Stimulated activated CD4-positive, alpha-beta T cell treated with anti-CD3 and anti-CD28 coated beads, TNF-alpha, amount 100 ng/mL, for 1 hour (primary cell): ENCODE data around the gene HAGHL.
A peak's percentile ranks its signal among the peaks of the same experiment; 100 is the strongest.

ENCODE experiments used
- DNase-seq, 3 donors: peaks; one replicate each; pipeline ENCODE4 v3.0.0-alpha.2; 2020; ENCODE audit warnings: low read depth in 3 of 3, low spot score in 1 of 3

HAGHL gene

GRCh38 chr16:726438-727290 is at the start of gene HAGHL, which contains the start of gene CCDC78:
HAGHL (plus strand) TSS chr16:727106; CDS start chr16:727510, 404 bp downstream.
CCDC78 (minus strand) TSS chr16:726443; CDS start chr16:726367, 76 bp downstream.
- peak in 1 of 3 donors; percentile 50 for DNase-seq

- no peak for DNase-seq
Measured at GRCh38 chr16:677316-678190, 49.4 kb upstream of the HAGHL start.

- no peak for DNase-seq
Measured at GRCh38 chr16:678209-678857, 48.6 kb upstream of the HAGHL start.

- DNase-seq: no peak
Measured at GRCh38 chr16:678858-679813, 47.8 kb upstream of the HAGHL start.

- DNase-seq: peak; percentile 70 to 86 (median 78)
Measured at GRCh38 chr16:679814-680624, 46.9 kb upstream of the HAGHL start, which contains the start of gene STUB1. STUB1 (plus strand) TSS chr16:680410; CDS start chr16:680526, 116 bp downstream.

GRCh38 chr16:680625-680945 is 46.3 kb upstream of the HAGHL start:
- DNase-seq: no peak

- DNase-seq: no peak
Measured at GRCh38 chr16:680967-681745, 45.8 kb upstream of the HAGHL start.

- no peak for DNase-seq
Measured at GRCh38 chr16:681746-682427, 45.0 kb upstream of the HAGHL start.

- DNase-seq: no peak
Measured at GRCh38 chr16:682493-683395, 44.2 kb upstream of the HAGHL start.

GRCh38 chr16:683396-684070 is 43.4 kb upstream of the HAGHL start:
- no peak for DNase-seq

GRCh38 chr16:684071-684794 is 42.7 kb upstream of the HAGHL start, which contains the start of gene JMJD8:
JMJD8 (minus strand) TSS chr16:684334; CDS start chr16:684319, 15 bp downstream.
- DNase-seq: peak; percentile 89 to 97 (median 90)

GRCh38 chr16:684961-685696 is 41.8 kb upstream of the HAGHL start:
- no peak for DNase-seq

- no peak for DNase-seq
Measured at GRCh38 chr16:685967-686366, 40.9 kb upstream of the HAGHL start.

- DNase-seq: no peak
Measured at GRCh38 chr16:686459-687260, 40.2 kb upstream of the HAGHL start.
